GM10266 (cell line): Measurements from ENCODE around the gene MLXIPL.

Source experiments
- DNase-seq: peaks from one replicate; pipeline ENCODE4 v3.0.0; 2012; ENCODE audit errors: extremely low spot score
- TF ChIP-seq, protein P1 (sequence below): IDR thresholded peaks from 2 replicates; pipeline ENCODE4 v1.5.1; 2012; ENCODE audit warnings: mild to moderate bottlenecking, low read depth; ENCODE audit not compliant: control insufficient read depth, insufficient read depth; ENCODE audit errors: missing control alignments

MLXIPL gene

GRCh38 chr7:73623798-73624668 lies at the start of gene MLXIPL:
Gene MLXIPL, minus strand, starts transcription at chr7:73624522. Its CDS starts 30 bp downstream, at chr7:73624492.
- DNase-seq, result peak; percentile 65
- TF ChIP-seq, protein P1, sequence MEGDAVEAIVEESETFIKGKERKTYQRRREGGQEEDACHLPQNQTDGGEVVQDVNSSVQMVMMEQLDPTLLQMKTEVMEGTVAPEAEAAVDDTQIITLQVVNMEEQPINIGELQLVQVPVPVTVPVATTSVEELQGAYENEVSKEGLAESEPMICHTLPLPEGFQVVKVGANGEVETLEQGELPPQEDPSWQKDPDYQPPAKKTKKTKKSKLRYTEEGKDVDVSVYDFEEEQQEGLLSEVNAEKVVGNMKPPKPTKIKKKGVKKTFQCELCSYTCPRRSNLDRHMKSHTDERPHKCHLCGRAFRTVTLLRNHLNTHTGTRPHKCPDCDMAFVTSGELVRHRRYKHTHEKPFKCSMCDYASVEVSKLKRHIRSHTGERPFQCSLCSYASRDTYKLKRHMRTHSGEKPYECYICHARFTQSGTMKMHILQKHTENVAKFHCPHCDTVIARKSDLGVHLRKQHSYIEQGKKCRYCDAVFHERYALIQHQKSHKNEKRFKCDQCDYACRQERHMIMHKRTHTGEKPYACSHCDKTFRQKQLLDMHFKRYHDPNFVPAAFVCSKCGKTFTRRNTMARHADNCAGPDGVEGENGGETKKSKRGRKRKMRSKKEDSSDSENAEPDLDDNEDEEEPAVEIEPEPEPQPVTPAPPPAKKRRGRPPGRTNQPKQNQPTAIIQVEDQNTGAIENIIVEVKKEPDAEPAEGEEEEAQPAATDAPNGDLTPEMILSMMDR, result no peak

DNA sequence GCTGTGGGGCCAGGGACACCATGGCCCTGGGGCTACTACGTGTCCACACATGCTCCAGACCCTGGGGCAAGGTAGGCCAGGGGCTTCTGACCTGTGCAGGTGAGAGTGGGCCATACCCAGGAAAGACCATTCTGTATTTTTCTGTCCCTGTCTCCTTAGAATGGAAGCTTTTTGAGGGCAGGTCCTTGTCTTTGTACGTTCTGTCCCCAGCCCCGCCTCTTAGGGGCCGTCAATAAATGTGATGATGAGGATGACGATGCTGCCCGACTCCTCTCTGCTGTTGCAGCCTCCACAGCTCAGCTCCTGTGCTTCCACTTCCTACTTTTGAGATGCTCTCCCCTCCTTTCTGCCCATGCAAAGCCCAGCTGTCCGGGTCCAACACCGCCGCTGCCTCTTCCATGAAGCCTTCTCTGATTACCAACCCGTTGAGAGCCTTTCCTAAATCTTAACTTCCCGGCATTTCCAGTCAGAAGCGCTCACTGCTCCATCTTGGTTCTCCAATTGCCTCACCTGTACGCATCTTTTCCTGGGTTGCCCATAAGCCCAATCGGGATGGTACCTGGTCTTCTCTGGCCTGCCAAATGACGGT lies 47.6 kb upstream of the MLXIPL start:
- DNase-seq, result no peak
- TF ChIP-seq, protein P1, result no peak

GRCh38 chr7:73671322-73671661 lies 47.0 kb upstream of the MLXIPL start:
- TF ChIP-seq, protein P1, result no peak

DNA sequence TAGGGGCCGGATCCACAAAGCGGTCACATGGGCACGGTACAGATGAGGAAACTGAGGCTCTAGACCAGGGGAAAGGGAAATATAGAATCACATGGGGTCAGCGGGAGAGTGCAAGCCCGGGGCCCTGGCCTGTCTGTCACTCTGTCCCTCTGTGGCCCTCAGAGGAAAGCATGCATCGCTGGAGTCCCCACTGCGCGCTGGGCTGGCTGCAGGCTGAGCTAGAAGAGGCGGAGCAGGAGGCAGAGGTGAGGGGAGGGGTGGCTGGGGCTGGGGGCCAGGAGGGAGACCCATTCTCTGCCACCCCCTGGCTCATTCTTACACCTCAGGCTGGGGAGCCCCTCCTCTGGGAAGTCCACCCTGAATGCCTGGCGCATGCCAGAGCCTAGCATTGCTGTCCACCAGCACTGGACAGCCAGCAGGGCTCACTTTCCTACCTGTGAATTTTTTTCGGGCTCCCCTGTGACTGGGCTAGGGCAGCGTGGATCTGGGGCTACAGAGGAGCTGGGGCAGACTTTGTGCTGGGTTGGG lies 45.6 kb upstream of the MLXIPL start:
- DNase-seq, result no peak
- TF ChIP-seq, protein P1, result no peak

More at GRCh38 chr7:73671322-73671661, 47.0 kb upstream of the MLXIPL start:
- DNase-seq, result no peak

GRCh38 chr7:73669288-73669701 lies 45.0 kb upstream of the MLXIPL start:
- DNase-seq, result no peak

DNA sequence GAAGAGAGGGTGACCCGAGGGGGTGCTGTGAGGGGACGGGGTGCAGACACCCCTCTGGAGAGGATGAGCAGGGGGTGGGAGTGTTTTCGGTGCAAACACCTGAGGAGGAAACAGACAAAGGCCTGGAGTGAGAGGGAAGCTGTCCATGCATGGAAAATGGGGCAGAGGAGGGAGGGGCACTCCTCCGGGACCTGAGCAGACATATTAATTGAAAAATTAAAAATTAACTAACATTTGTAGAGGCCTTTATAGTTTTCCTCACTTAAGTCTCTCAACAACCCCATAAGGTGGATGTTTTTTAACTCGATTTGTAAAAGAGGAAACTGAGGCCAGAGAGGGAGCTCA lies 44.5 kb upstream of the MLXIPL start:
- DNase-seq, result peak; percentile 42
- TF ChIP-seq, protein P1, result no peak

More at GRCh38 chr7:73669288-73669701, 45.0 kb upstream of the MLXIPL start:
- TF ChIP-seq, protein P1, result no peak
